Trophoblast cell (in vitro differentiated cells and primary cell): ENCODE measurements around the gene GALNT18.

Source experiments
- DNase-seq, 2 donors: peaks; one replicate each; pipeline ENCODE4 v3.0.0-alpha.2; 2016
- H2AFZ ChIP-seq: 2 replicates; pipeline ENCODE4 v1.6.1; 2013; ENCODE audit warnings: low read length, moderate library complexity, mild to moderate bottlenecking; ENCODE audit not compliant: insufficient read depth, poor library complexity
- H2AK5ac ChIP-seq: 2 replicates; pipeline ENCODE4 v1.6.1; 2013; ENCODE audit warnings: mild to moderate bottlenecking, low read length
- H2BK120ac ChIP-seq: 2 replicates; pipeline ENCODE4 v1.6.1; 2013; ENCODE audit warnings: low read length, mild to moderate bottlenecking, moderate library complexity; ENCODE audit not compliant: insufficient read depth, poor library complexity
- H2BK12ac ChIP-seq: 2 replicates; pipeline ENCODE4 v1.6.1; 2013; ENCODE audit warnings: mild to moderate bottlenecking, low read length, moderate library complexity
- H2BK5ac ChIP-seq: 2 replicates; pipeline ENCODE4 v1.6.1; 2013; ENCODE audit warnings: low read length, low read depth, moderate library complexity, mild to moderate bottlenecking; ENCODE audit not compliant: poor library complexity
- H3K14ac ChIP-seq: 2 replicates; pipeline ENCODE4 v1.6.1; 2013; ENCODE audit warnings: mild to moderate bottlenecking, low read length
- H3K18ac ChIP-seq: 2 replicates; pipeline ENCODE4 v1.6.1; 2013; ENCODE audit warnings: mild to moderate bottlenecking, low read length
- H3K23ac ChIP-seq: 2 replicates; pipeline ENCODE4 v1.6.1; 2013; ENCODE audit warnings: low read length
- H3K27ac ChIP-seq: 2 replicates; pipeline ENCODE4 v1.5.1; 2013; ENCODE audit warnings: low read depth, mild to moderate bottlenecking, inconsistent platforms, low read length, moderate library complexity
- H3K27me3 ChIP-seq: 2 replicates; pipeline ENCODE4 v1.6.1; 2013; ENCODE audit warnings: inconsistent platforms, mild to moderate bottlenecking, low read length, moderate library complexity; ENCODE audit not compliant: insufficient read depth
- H3K36me3 ChIP-seq, 2 experiments: 1 replicate in 1 of 2; 2 replicates in 1 of 2; pipeline ENCODE4 v1.6.1; 2013; ENCODE audit warnings: low read length in 2 of 2, mild to moderate bottlenecking in 2 of 2, moderate library complexity in 1 of 2; ENCODE audit not compliant: insufficient read depth in 2 of 2, control insufficient read depth in 1 of 2
- H3K4ac ChIP-seq: 2 replicates; pipeline ENCODE4 v1.6.1; 2013; ENCODE audit warnings: low read depth, mild to moderate bottlenecking, low read length, moderate library complexity
- H3K4me1 ChIP-seq, 2 experiments: 1 replicate in 1 of 2; 2 replicates in 1 of 2; pipeline ENCODE4 v1.6.1; 2013; ENCODE audit warnings: low read length in 2 of 2, mild to moderate bottlenecking in 2 of 2, moderate library complexity in 1 of 2; ENCODE audit not compliant: insufficient read depth in 2 of 2, control insufficient read depth in 1 of 2
- H3K4me2 ChIP-seq: 2 replicates; pipeline ENCODE4 v1.6.1; 2013; ENCODE audit warnings: inconsistent platforms, mild to moderate bottlenecking, low read length, moderate library complexity
- H3K4me3 ChIP-seq: 2 replicates; pipeline ENCODE4 v1.5.1; 2013; ENCODE audit warnings: mild to moderate bottlenecking, low read depth, low read length, inconsistent platforms
- H3K79me1 ChIP-seq: one replicate; pipeline ENCODE4 v1.6.1; 2013; ENCODE audit warnings: low read length
- H3K79me2 ChIP-seq: 2 replicates; pipeline ENCODE4 v1.6.1; 2013; ENCODE audit warnings: low read length, mild to moderate bottlenecking; ENCODE audit not compliant: control insufficient read depth, insufficient read depth, poor library complexity
- H3K9ac ChIP-seq: 2 replicates; pipeline ENCODE4 v1.6.1; 2013; ENCODE audit warnings: mild to moderate bottlenecking, low read length
- H3K9me3 ChIP-seq: 2 replicates; pipeline ENCODE4 v1.6.1; 2013; ENCODE audit warnings: low read depth, mild to moderate bottlenecking, control low read depth, inconsistent platforms, low read length; ENCODE audit not compliant: insufficient read depth
- H4K12ac ChIP-seq: 2 replicates; pipeline ENCODE4 v1.6.1; 2013; ENCODE audit warnings: low read depth, mild to moderate bottlenecking, low read length, moderate library complexity
- H4K8ac ChIP-seq: 2 replicates; pipeline ENCODE4 v1.6.1; 2013; ENCODE audit warnings: low read depth, mild to moderate bottlenecking, low read length, moderate library complexity
- H4K91ac ChIP-seq: one replicate; pipeline ENCODE4 v1.6.1; 2013; ENCODE audit warnings: low read depth, mild to moderate bottlenecking, low read length, moderate library complexity
- WGBS: extraction: QIAGEN DNeasy Blood & Tissue Kit; methylation state at CpG from one replicate; pipeline ENCODE4 v1.1.7; 2013; ENCODE audit warnings: missing lambda C conversion rate; ENCODE audit not compliant: insufficient read length, insufficient coverage; ENCODE audit errors: extremely low coverage; 5-methylcytosine and 5-hydroxymethylcytosine counted together

The GALNT18 gene

DNA sequence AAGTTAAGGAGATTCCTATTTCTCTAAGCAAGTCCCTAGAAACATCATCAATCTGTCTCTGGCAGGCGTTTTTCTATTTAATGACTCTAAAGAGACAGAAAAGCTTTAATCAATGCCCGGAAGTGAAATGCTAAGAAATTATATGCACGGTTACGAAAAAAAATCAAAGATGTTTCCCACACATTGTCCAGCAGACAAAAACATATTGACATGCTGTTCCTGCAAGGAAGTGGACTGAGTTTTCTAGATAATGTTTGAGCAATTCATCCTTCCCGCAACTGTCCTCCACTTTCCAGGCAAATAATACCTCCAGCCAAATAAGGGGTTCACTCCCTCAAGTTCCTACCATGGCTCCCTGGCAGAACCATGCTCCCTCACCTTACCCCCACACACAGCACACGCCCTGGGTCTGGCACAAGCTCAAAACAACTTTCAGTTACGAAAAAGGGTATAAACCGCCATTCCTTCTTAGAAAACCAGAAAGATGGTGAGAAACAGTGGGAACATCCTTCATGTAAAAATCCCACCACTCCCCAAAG lies 29.6 kb downstream of the GALNT18 start:
- H3K79me2 ChIP-seq = no peaks in the 10 kb centered on the region
- H2BK12ac ChIP-seq = no peak overlapping the region
- H2BK120ac ChIP-seq = no peak overlapping the region
- no peaks in the 10 kb centered on the region for H3K4me1 ChIP-seq
- WGBS = no CpG with 5 or more reads among the region's 8 CpGs
- H3K79me1 ChIP-seq = no peaks in the 10 kb centered on the region
- H4K8ac ChIP-seq = no peak overlapping the region
- no peak for DNase-seq
- no peaks in the 10 kb centered on the region for H3K9me3 ChIP-seq
- H2AK5ac ChIP-seq = no peak overlapping the region
- H3K27ac ChIP-seq = no peak overlapping the region
- H4K91ac ChIP-seq = no peak overlapping the region
- no peak overlapping the region for H3K14ac ChIP-seq
- no peaks in the 10 kb centered on the region for H3K27me3 ChIP-seq
- H3K23ac ChIP-seq = no peak overlapping the region
- no peak overlapping the region for H2BK5ac ChIP-seq
- no peak overlapping the region for H3K4ac ChIP-seq
- H2AFZ ChIP-seq = no peak overlapping the region
- H3K18ac ChIP-seq = no peak overlapping the region
- H4K12ac ChIP-seq = no peak overlapping the region
- H3K36me3 ChIP-seq = no peaks in the 10 kb centered on the region
- no peak overlapping the region for H3K4me3 ChIP-seq
- no peak overlapping the region for H3K9ac ChIP-seq
- H3K4me2 ChIP-seq = no peak overlapping the region

- no peak overlapping the region for H2BK12ac ChIP-seq
- no peak overlapping the region for H4K91ac ChIP-seq
- no peak overlapping the region for H3K4me2 ChIP-seq
- H2BK5ac ChIP-seq = no peak overlapping the region
- H2AK5ac ChIP-seq = no peak overlapping the region
- no peaks in the 10 kb centered on the region for H3K27me3 ChIP-seq
- H3K23ac ChIP-seq = no peak overlapping the region
- H3K9ac ChIP-seq = no peak overlapping the region
- no peaks in the 10 kb centered on the region for H3K4me1 ChIP-seq
- H3K36me3 ChIP-seq = no peaks in the 10 kb centered on the region
- H3K14ac ChIP-seq = no peak overlapping the region
- H2AFZ ChIP-seq = no peak overlapping the region
- no peaks in the 10 kb centered on the region for H3K9me3 ChIP-seq
- DNase-seq = no peak
- H3K27ac ChIP-seq = no peak overlapping the region
- WGBS = no CpG with 5 or more reads among the region's 4 CpGs
- H3K18ac ChIP-seq = no peak overlapping the region
- H3K4ac ChIP-seq = no peak overlapping the region
- no peaks in the 10 kb centered on the region for H3K79me1 ChIP-seq
- H2BK120ac ChIP-seq = no peak overlapping the region
- no peak overlapping the region for H3K4me3 ChIP-seq
- no peak overlapping the region for H4K12ac ChIP-seq
- no peaks in the 10 kb centered on the region for H3K79me2 ChIP-seq
- H4K8ac ChIP-seq = no peak overlapping the region
Measured at GRCh38 chr11:11589437-11589836, 32.4 kb downstream of the GALNT18 start.

DNA sequence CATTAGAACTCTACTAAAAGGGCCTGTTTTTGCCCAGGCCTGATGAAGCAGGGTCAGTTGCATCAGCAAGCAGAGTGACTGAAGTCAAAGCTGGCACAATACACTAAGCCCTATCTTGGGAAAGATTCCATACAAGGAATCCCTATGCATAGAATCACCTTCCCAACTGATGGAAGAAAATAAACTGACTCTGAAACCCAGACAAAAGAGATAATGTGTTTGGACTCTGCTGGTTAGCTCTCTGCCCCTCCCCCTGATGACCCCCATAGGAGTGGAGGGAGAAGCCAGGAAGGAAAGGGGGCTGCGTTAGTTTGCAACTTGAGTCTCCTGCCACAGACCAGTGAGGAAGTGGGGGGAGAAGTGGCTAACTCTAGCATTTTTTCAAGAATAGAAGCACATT lies 32.9 kb downstream of the GALNT18 start:
- no peaks in the 10 kb centered on the region for H3K4me1 ChIP-seq
- H3K36me3 ChIP-seq = no peaks in the 10 kb centered on the region
- H3K79me1 ChIP-seq = no peaks in the 10 kb centered on the region
- H3K18ac ChIP-seq = no peak overlapping the region
- H3K79me2 ChIP-seq = no peaks in the 10 kb centered on the region
- H3K9ac ChIP-seq = no peak overlapping the region
- WGBS = no CpG with 5 or more reads among the region's 1 CpG
- H2BK5ac ChIP-seq = no peak overlapping the region
- H3K27me3 ChIP-seq = no peaks in the 10 kb centered on the region
- no peaks in the 10 kb centered on the region for H3K9me3 ChIP-seq
- no peak overlapping the region for H3K14ac ChIP-seq
- no peak overlapping the region for H2AK5ac ChIP-seq
- H4K91ac ChIP-seq = no peak overlapping the region
- H4K8ac ChIP-seq = no peak overlapping the region
- no peak overlapping the region for H3K23ac ChIP-seq
- H2BK12ac ChIP-seq = no peak overlapping the region
- DNase-seq = no peak
- no peak overlapping the region for H3K4ac ChIP-seq
- no peak overlapping the region for H4K12ac ChIP-seq
- H3K27ac ChIP-seq = no peak overlapping the region
- H2AFZ ChIP-seq = no peak overlapping the region
- H3K4me3 ChIP-seq = no peak overlapping the region
- H2BK120ac ChIP-seq = no peak overlapping the region
- no peak overlapping the region for H3K4me2 ChIP-seq

GRCh38 chr11:11588243-11588642 lies 33.6 kb downstream of the GALNT18 start:
- Histone ChIP-seq H3K27me3 (no peaks in the 10 kb centered on the region), H2BK120ac (no peak overlapping the region), H3K27ac (no peak overlapping the region), H4K8ac (no peak overlapping the region), H3K36me3 (no peaks in the 10 kb centered on the region), H3K4me1 (no peaks in the 10 kb centered on the region), H2AK5ac (no peak overlapping the region), H2BK12ac (no peak overlapping the region), H3K9ac (no peak overlapping the region), H3K4me2 (no peak overlapping the region), H3K4me3 (no peak overlapping the region), H2AFZ (no peak overlapping the region), H4K91ac (no peak overlapping the region), H4K12ac (no peak overlapping the region), H2BK5ac (no peak overlapping the region), H3K9me3 (no peaks in the 10 kb centered on the region), H3K18ac (no peak overlapping the region), H3K79me2 (no peaks in the 10 kb centered on the region), H3K4ac (no peak overlapping the region), H3K23ac (no peak overlapping the region), H3K79me1 (no peaks in the 10 kb centered on the region), H3K14ac (no peak overlapping the region)
- WGBS = no CpG with 5 or more reads among the region's 2 CpGs
- no peak for DNase-seq
